DOHH2 (cell line): ENCODE measurements around the gene FBXW2.

Source experiments
- H3F3A ChIP-seq: fragments of 200-600 bp; sonication (generic), shearing (Covaris generic); 2 replicates; pipeline ENCODE4 v1.6.0; 2016; ENCODE audit warnings: antibody characterized with exemption, mild to moderate bottlenecking; ENCODE audit not compliant: control insufficient read depth, insufficient read depth
- H3K27ac ChIP-seq: fragments of 200-600 bp; sonication (generic); 2 replicates; pipeline ENCODE4 v1.5.1; 2014; ENCODE audit warnings: low read depth, mild to moderate bottlenecking, low read length, moderate library complexity
- H3K27me3 ChIP-seq: fragments of 200-600 bp; sonication (generic); 2 replicates; pipeline ENCODE4 v1.6.1; 2014; ENCODE audit warnings: mild to moderate bottlenecking, low read length, mixed read lengths; ENCODE audit not compliant: control insufficient read depth
- H3K36me3 ChIP-seq: fragments of 200-600 bp; sonication (generic); 2 replicates; pipeline ENCODE4 v1.6.1; 2014; ENCODE audit warnings: mild to moderate bottlenecking, low read length, moderate library complexity, mixed read lengths; ENCODE audit not compliant: control insufficient read depth
- H3K4me1 ChIP-seq: fragments of 200-600 bp; sonication (generic); 2 replicates; pipeline ENCODE4 v1.6.1; 2014; ENCODE audit warnings: mild to moderate bottlenecking, low read length, mixed read lengths; ENCODE audit not compliant: control insufficient read depth
- H3K4me2 ChIP-seq: fragments of 200-600 bp; sonication (generic); 2 replicates; pipeline ENCODE4 v1.6.0; 2014; ENCODE audit warnings: mild to moderate bottlenecking, low read length, moderate library complexity
- H3K4me3 ChIP-seq: fragments of 200-600 bp; sonication (generic); 2 replicates; pipeline ENCODE4 v1.5.1; 2014; ENCODE audit warnings: mild to moderate bottlenecking, low read length, mixed read lengths
- H3K79me2 ChIP-seq: fragments of 200-600 bp; sonication (generic); 2 replicates; pipeline ENCODE4 v1.6.1; 2014; ENCODE audit warnings: mild to moderate bottlenecking, low read length, mixed read lengths; ENCODE audit not compliant: control insufficient read depth
- H3K9me2 ChIP-seq: fragments of 200-600 bp; sonication (generic); replicated peaks from 2 replicates; pipeline ENCODE4 v1.6.1; 2014; ENCODE audit warnings: mild to moderate bottlenecking, low read length, mixed read lengths; ENCODE audit not compliant: control insufficient read depth
- H3K9me3 ChIP-seq: fragments of 200-600 bp; sonication (generic); 2 replicates; pipeline ENCODE4 v1.6.1; 2014; ENCODE audit warnings: antibody characterized with exemption, low read length, mixed read lengths; ENCODE audit not compliant: control insufficient read depth, insufficient read depth
- H4K20me1 ChIP-seq: fragments of 200-600 bp; sonication (generic); 2 replicates; pipeline ENCODE4 v1.6.0; 2014; ENCODE audit warnings: low read depth, mild to moderate bottlenecking, antibody characterized with exemption, low read length, moderate library complexity; ENCODE audit not compliant: control insufficient read depth, insufficient read depth
- EZH2phosphoT487 ChIP-seq: fragments of 200-600 bp; sonication (generic); IDR thresholded peaks from 2 replicates; pipeline ENCODE4 v1.6.1; 2017; ENCODE audit warnings: borderline replicate concordance, mild to moderate bottlenecking, antibody characterized with exemption, low read length, moderate library complexity, mixed read lengths
- TF ChIP-seq, protein P1 (sequence below): fragments of 200-600 bp; sonication (generic); IDR thresholded peaks from one replicate; pipeline ENCODE4 v1.5.1; 2014; ENCODE audit warnings: antibody characterized with exemption, mild to moderate bottlenecking, low read depth, low read length; ENCODE audit not compliant: poor library complexity, severe bottlenecking

FBXW2 gene

DNA sequence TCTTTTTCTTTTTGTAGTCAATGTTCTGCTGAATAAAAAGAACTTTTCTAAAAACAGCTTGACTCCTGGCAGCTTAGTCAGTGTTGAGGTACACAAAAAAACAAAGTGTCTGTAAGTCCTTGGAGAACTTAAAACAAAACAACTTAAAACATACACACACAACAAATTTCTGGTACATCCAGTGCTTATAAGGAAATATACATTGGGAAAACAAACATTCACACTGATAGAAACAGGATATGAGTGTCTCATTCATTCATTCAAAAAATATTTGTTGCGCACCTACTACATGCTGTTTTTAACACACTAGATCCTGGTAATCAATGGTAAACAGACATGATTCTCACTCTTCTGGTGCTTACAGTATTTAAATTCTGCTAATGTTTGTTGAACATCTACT lies 51.5 kb downstream of the FBXW2 start:
- Histone ChIP-seq H3K9me3 (no peaks in the 10 kb centered on the region), H3K4me3 (no peak overlapping the region), H3K9me2 (no peaks in the 10 kb centered on the region), H3K27ac (no peak overlapping the region), H3F3A (peaks cover 6% of the 10 kb centered on the region; the same call in 1 of the 2 replicates), H3K27me3 (no peaks in the 10 kb centered on the region), H4K20me1 (no peaks in the 10 kb centered on the region), H3K4me2 (no peak overlapping the region), H3K36me3 (no peaks in the 10 kb centered on the region), H3K79me2 (no peaks in the 10 kb centered on the region), H3K4me1 (no peaks in the 10 kb centered on the region)
- TF ChIP-seq, protein P1, sequence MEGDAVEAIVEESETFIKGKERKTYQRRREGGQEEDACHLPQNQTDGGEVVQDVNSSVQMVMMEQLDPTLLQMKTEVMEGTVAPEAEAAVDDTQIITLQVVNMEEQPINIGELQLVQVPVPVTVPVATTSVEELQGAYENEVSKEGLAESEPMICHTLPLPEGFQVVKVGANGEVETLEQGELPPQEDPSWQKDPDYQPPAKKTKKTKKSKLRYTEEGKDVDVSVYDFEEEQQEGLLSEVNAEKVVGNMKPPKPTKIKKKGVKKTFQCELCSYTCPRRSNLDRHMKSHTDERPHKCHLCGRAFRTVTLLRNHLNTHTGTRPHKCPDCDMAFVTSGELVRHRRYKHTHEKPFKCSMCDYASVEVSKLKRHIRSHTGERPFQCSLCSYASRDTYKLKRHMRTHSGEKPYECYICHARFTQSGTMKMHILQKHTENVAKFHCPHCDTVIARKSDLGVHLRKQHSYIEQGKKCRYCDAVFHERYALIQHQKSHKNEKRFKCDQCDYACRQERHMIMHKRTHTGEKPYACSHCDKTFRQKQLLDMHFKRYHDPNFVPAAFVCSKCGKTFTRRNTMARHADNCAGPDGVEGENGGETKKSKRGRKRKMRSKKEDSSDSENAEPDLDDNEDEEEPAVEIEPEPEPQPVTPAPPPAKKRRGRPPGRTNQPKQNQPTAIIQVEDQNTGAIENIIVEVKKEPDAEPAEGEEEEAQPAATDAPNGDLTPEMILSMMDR, result no peak
- TF ChIP-seq EZH2phosphoT487, result no peak

DNA sequence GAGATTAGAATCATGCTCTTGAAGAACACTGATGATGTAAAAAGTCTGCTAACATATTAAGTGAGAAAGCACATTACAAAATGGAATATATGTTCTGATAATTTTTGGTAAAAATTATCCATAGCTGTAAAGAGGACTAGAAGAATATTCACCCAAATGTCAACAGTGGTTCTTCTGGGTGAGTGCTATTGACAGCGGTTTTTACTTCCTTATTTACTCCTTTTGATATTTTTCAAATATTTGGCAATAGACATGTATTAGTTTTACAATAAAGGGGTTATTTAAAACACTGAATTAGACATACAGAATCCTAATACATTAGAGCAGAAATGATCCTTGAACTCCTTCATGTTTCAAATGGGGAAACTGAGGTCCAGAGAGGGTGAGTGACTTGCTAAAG lies 52.0 kb downstream of the FBXW2 start:
- no peaks in the 10 kb centered on the region for H4K20me1 ChIP-seq
- H3K4me2 ChIP-seq, result no peak overlapping the region
- no peaks in the 10 kb centered on the region for H3K27me3 ChIP-seq
- peaks cover 6% of the 10 kb centered on the region; the same call in 1 of the 2 replicates for H3F3A ChIP-seq
- no peak for TF ChIP-seq EZH2phosphoT487
- TF ChIP-seq, protein P1, result no peak
- H3K9me2 ChIP-seq, result no peaks in the 10 kb centered on the region
- H3K4me1 ChIP-seq, result peaks cover 2% of the 10 kb centered on the region
- H3K36me3 ChIP-seq, result no peaks in the 10 kb centered on the region
- no peaks in the 10 kb centered on the region for H3K79me2 ChIP-seq
- no peak overlapping the region for H3K4me3 ChIP-seq
- H3K9me3 ChIP-seq, result no peaks in the 10 kb centered on the region
- no peak overlapping the region for H3K27ac ChIP-seq

DNA sequence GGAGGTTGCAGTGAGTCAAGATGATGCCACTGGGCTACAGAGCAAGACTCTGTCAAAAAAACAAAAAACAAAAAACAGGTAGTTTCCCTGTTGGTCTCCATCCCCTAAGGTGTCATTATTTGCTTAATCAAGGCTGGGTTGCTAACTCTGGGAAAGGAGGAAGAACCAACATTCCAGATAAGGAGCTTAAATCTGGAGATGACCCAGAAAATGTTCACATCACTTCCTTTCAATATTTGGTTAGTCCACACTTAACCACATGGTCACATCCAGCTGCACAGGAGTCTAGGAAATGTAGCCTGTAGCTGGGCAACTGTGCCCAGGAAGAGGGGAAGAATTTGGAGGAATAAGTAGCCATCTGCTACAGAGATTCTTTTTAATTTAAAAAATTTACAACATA lies 53.1 kb downstream of the FBXW2 start:
- Histone ChIP-seq H3K4me2 (no peak overlapping the region), H3K9me2 (no peaks in the 10 kb centered on the region), H3F3A (peaks cover 6% of the 10 kb centered on the region; the same call in 1 of the 2 replicates), H3K4me3 (no peak overlapping the region), H3K79me2 (no peaks in the 10 kb centered on the region), H3K9me3 (no peaks in the 10 kb centered on the region), H3K27me3 (no peaks in the 10 kb centered on the region), H3K27ac (no peak overlapping the region), H3K4me1 (peaks cover 13% of the 10 kb centered on the region), H4K20me1 (no peaks in the 10 kb centered on the region), H3K36me3 (no peaks in the 10 kb centered on the region)
- TF ChIP-seq, protein P1, result no peak
- TF ChIP-seq EZH2phosphoT487, result no peak
